CD4-positive, alpha-beta T cell treated with Interleukin-15 for 4 hours (primary cell): Measurements from ENCODE around the gene CCDC116.

Source experiments
- DNase-seq: peaks from one replicate; pipeline ENCODE4 v3.0.0-alpha.2; 2020; ENCODE audit warnings: low spot score

The CCDC116 gene

DNA sequence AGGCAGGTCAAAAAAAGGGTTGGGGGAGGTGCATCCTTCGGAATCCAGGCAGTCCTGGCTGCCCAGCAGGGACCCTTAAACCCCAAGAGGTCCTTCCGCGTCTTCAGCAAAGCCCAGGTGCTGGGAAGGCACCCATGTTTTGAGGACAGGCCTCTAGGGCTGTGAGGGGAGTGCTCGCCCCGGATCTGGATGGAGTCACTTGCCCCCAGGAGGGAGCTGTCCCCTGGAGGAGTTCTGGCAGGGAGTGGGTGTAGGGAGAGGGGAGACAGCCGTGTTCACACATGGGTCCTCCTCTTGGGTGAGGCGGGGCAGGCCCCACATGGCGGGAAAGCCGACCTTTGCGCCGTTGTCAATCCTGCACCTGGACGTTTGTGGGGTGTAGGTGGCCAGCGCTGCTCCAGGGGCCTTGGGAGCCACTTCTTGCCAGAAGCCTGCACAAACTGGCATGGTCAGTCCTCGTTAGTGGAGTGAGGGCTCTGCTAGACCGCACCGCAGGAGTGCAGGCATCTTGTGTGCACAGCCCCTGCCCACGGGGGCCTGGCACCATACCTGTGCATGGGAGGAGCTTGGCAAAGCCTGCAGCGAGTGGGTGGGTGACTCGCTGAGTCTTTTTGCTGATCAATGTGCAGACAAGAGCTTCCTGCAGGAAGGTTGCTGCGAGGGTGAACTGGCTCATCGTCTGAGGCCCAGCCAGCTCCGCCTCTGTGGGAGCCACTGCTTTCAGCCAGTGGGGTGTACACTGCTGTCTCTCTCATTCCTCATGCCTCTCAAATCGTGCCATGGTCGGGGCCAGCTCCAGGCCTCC lies 49.2 kb downstream of the CCDC116 start:
- no peak for DNase-seq

DNA sequence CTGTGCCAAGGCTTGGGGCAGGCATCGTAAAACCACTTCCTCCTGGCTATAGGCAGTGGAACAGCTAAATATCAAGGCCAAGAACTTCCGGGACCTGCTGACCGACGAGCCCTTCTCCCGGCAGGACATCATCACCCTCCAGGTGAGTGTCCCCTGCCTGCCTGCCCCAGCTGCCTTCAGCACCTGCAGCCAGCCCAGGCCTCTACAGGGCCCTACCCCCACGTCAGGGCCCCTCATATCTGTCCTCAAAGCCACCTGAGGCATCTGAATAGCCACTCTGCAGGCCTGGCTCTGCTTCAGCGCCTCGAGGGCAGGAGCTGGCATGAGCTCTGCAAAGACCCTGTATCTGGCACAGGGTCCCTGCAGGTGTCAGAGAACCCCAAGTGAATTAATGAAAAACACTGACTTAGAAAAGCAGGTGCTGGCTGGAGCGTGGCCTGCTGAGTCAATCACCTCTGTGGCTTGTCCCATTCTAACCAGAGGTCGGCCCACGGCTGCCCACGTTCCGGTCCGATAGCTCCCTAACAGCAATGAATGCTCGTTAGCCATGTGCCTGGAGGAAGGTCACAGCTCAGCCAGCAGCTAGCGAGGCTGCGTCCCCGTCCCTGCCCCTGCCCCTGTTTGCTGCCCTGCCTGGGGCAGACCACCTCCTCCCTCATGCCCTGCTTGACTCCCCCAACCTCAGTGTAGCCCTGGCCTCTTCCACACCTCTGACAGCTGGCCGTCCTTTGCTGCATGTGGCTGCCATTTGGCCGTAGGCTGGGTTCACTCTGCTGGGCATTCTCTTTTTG lies 50.0 kb downstream of the CCDC116 start:
- DNase-seq = no peak

DNA sequence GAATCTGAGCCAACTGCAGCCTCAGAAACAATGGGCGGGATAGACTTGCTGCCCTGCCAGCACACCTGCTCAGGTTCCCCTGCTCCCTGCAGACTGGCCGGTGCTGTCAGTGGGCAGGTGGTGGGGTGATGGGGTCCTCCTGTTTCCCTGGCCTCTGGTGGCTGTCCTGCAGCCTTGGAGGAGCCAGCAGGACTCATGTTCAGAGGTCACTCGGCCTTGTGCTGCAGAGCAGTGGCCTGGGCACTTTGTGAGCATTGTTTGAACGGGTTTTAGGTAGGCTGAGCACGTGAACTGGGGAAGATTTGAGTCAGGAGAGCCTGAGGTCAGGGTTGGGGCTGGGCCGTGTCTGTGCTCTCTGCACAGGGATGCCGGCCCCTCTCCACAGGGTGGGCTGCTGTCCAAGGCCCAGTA lies 50.8 kb downstream of the CCDC116 start:
- no peak for DNase-seq

DNA sequence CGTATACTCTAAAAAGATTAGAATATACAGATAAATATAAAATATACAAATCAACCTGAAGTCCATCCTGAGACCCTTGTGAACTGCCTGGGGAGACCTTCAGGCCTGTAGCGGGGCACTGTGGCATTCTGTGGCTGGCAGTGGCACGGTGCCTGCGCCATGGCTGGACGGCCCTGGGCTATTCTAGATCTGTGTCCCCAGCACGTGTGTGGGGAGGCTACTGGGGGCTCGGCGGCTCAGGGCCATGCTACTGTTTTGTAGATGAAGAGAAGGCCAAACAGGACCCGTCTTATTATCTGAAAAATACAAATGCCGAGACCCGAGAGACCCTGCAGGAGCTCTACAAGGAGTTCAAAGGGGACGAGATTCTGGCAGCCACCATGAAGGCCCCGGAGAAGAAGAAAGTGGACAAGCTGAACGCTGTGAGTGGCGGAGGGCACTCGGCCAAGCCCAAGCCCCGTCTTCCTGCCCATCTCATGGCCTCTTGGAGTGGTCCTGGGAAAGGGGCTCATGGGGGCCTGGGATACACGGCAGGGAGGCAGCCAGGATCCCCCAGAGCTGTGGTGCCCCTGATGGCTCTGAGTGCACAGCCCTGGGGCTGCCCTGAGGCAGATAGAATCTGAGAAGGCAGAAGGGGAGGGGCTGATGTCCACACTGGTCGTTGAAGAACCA lies 52.1 kb downstream of the CCDC116 start:
- DNase-seq = no peak

DNA sequence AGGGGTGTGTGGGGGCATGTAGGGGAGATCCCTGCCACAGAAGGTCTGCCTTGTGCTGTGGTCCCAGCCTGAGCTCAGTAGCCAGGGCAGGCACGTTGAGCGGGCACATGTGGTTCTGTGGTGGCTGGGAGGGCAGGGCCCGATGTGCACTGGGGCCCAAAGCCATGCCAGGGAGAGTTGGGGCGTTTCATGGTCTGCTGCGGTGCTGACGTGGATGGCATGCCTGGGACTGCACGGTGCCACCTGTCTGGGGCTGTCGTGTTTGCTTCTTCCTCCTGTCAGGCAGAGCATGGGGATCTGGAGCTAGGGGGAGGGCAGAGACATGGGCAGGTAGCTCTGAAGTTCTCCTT lies 52.6 kb downstream of the CCDC116 start:
- DNase-seq = no peak

DNA sequence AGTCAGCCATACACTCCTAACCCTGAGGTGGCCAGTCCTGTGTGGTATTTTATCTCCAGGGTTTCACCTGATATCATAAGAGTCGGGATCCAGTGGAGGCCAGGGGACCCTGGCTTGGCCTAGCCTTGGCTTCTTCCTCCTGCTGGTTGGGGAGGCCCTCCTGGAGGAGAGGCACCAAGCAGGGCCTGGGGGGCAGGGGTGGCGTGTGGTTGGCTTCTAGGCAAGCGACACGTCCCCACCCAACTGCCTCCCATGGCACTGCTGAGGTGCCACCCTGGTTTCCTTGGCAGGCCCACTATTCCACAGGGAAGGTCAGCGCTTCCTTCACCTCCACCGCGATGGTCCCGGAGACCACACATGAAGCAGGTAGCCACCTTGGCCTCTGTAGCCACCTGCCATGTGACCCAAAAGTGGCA lies 53.6 kb downstream of the CCDC116 start:
- no peak for DNase-seq
